Ascending aorta (tissue), 2 donors: Measurements from ENCODE around the gene PDZRN3. TPM values are rescaled to one million over a fixed set of nuclear protein-coding genes. Genes with fewer than 3 reads are reported as not detected.

Source experiments
- DNase-seq, 2 donors: peaks; one replicate each; pipeline ENCODE4 v3.0.0-alpha.2; 2019; ENCODE audit warnings: low spot score in 2 of 2
- H3K27ac ChIP-seq, 2 donors: fragments of 200-600 bp; sonication (generic); one replicate each; pipeline ENCODE4 v1.5.1; 2016 to 2017; ENCODE audit warnings: mild to moderate bottlenecking in 1 of 2
- H3K27me3 ChIP-seq: fragments of 200-600 bp; sonication (generic); one replicate; pipeline ENCODE4 v1.5.1; 2017
- H3K36me3 ChIP-seq, 2 donors: fragments of 200-600 bp; sonication (generic); one replicate each; pipeline ENCODE4 v1.5.1; 2016
- H3K4me1 ChIP-seq, 2 donors: fragments of 200-600 bp; sonication (generic); one replicate each; pipeline ENCODE4 v1.5.1; 2016 to 2017; ENCODE audit warnings: mild to moderate bottlenecking in 1 of 2
- H3K4me3 ChIP-seq, 2 donors: fragments of 200-600 bp; sonication (generic); one replicate each; pipeline ENCODE4 v1.5.1; 2016 to 2017; ENCODE audit warnings: mild to moderate bottlenecking in 1 of 2
- H3K9me3 ChIP-seq, 2 donors: fragments of 200-600 bp; sonication (generic); one replicate each; pipeline ENCODE4 v1.5.1; 2016
- intact Hi-C: fragments of 100-400 bp; cut with DNase I; formaldehyde crosslinking; loops from one replicate; pipeline ENCODE4 v1.15.1; 2023
- total RNA-seq: library from RNA; depleted of rRNA; stranded (reverse); fragments of >200 nt; gene quantifications from one replicate; pipeline ENCODE4 v1.1.0, GENCODE V29; 2016
- TF ChIP-seq, protein P1 (sequence below), 3 experiments: fragments of 200-600 bp in 2 of 3; fragments of 450-650 bp in 1 of 3; sonication (generic) in 2 of 3; IDR thresholded peaks; one replicate each; pipeline ENCODE4 v1.5.1; 2016 to 2019; ENCODE audit warnings: antibody characterized with exemption in 3 of 3, mild to moderate bottlenecking in 1 of 3, moderate library complexity in 1 of 3

Gene PDZRN3
- total RNA-seq, 1 donor from 2014 or later, result 71.9 TPM

DNA sequence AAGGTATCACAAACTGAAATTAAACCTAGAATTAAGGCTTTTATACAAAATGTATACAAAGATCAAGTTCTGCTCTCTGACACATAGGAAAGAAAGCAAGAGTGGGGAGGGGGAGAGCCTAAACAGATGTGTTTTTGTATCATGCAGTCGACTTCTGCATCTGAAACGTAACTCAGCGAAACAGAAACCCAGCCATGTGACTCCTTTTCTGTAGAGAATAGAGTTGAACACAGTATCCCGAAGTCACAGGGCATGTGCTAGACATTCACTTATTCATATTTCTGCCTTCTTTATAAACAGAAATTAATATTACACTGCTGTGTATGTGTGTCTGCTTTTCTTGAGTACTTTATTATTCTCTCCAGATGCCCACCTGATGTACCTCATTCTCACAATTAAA, 121.0 kb downstream of the PDZRN3 start:
- intact Hi-C loops, result no loop called here
- peaks cover under 1 to 41% of the 10 kb centered on the region in 2 donors for H3K4me1 ChIP-seq
- TF ChIP-seq, protein P1, sequence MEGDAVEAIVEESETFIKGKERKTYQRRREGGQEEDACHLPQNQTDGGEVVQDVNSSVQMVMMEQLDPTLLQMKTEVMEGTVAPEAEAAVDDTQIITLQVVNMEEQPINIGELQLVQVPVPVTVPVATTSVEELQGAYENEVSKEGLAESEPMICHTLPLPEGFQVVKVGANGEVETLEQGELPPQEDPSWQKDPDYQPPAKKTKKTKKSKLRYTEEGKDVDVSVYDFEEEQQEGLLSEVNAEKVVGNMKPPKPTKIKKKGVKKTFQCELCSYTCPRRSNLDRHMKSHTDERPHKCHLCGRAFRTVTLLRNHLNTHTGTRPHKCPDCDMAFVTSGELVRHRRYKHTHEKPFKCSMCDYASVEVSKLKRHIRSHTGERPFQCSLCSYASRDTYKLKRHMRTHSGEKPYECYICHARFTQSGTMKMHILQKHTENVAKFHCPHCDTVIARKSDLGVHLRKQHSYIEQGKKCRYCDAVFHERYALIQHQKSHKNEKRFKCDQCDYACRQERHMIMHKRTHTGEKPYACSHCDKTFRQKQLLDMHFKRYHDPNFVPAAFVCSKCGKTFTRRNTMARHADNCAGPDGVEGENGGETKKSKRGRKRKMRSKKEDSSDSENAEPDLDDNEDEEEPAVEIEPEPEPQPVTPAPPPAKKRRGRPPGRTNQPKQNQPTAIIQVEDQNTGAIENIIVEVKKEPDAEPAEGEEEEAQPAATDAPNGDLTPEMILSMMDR (IDR thresholded peaks at IDR 0.05), result no peak

DNA sequence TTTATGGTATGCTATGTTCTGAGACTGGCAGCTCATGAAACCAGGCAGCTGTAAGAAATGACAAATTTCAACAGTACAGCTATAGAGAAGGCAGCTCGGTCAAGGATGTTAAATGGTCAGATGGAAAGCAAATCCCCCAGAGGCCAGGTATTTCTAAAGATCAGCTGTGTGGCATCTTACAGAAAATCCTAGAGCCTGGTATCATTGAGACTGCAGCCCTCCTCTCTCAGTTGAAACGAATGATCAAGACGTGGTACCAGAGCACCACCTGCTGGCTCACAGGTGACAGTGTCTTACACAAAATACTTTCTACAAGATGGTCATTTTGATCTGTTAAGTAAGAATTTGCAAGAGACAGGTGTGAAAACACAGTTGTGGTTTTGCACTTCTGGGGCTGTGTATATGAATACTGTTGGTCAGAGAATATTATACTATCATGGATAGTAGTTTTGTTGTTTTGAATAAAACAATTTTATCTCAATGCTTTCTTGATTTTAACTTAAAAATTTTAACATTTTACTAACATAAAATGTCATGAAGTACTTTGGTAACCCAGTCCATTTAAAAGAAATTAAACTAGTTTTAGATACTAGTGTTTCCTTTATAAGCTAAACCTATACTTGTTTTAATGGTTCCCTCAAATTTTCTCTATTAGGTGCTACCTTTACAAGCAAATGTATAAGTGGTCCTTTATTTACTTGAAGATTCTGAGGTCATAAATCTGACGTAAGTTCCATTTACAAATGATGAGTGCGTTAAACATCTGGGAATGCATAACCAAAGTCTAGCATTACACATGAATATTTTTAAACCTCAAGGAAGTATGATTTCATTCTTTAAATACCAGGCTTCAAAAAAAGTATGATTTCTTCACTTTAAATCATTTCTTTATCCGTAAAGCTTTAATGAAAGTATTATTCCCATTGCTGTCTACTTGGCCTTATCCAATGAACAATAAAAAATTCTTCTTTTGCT, 121.8 kb downstream of the PDZRN3 start:
- H3K4me3 ChIP-seq, result peak overlapping the region; percentile 1 to 37
- no peaks in the 10 kb centered on the region for H3K36me3 ChIP-seq
- peak in 1 of 2 donors; percentile 79 for DNase-seq
- peak overlapping the region; percentile 61 to 71 for H3K27ac ChIP-seq
- TF ChIP-seq, protein P1 (IDR thresholded peaks at IDR 0.05), result peak; percentile 74 to 85 (median 84)
- intact Hi-C loops, result loop anchor here (1.0 kb wide), 2 partner anchors 47 to 402 kb away; no protein-coding TSS in a partner anchor
- peaks cover 0 to 35% of the 10 kb centered on the region in 2 donors for H3K4me1 ChIP-seq
- no peaks in the 10 kb centered on the region for H3K27me3 ChIP-seq
- no peaks in the 10 kb centered on the region for H3K9me3 ChIP-seq

More for the DNA sequence above, 121.0 kb downstream of the PDZRN3 start:
- DNase-seq, result no peak
- H3K27ac ChIP-seq, result peak overlapping the region; percentile 61 to 71
- H3K4me3 ChIP-seq, result peak overlapping the region; percentile 1 to 37
- H3K27me3 ChIP-seq, result no peaks in the 10 kb centered on the region
- H3K9me3 ChIP-seq, result no peaks in the 10 kb centered on the region
- no peaks in the 10 kb centered on the region for H3K36me3 ChIP-seq

DNA sequence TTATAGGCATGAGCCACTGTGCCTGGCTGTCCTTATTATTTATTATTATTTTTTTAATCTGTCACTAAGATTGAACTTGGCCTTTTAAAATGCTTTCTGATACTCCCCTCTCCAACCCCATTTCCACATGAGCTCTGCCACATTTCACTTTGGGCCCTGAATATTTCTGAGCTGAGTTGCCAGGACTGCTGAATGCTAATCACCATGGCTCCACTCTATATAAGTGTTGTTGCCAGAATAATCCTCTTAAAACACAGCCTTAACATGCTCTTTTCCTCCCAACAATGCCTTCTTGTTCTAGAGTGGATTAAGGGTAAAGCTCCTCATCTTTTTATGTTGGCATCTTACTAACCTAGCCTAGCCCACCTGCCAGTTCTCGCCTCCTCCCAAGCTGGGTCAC, 124.4 kb downstream of the PDZRN3 start:
- Histone ChIP-seq H3K4me1 (peaks cover 0 to 30% of the 10 kb centered on the region in 2 donors), H3K9me3 (no peaks in the 10 kb centered on the region), H3K4me3 (no peak overlapping the region), H3K27ac (no peak overlapping the region), H3K27me3 (no peaks in the 10 kb centered on the region), H3K36me3 (no peaks in the 10 kb centered on the region)
- intact Hi-C loops, result no loop called here
- TF ChIP-seq, protein P1 (IDR thresholded peaks at IDR 0.05), result no peak
- DNase-seq, result no peak

DNA sequence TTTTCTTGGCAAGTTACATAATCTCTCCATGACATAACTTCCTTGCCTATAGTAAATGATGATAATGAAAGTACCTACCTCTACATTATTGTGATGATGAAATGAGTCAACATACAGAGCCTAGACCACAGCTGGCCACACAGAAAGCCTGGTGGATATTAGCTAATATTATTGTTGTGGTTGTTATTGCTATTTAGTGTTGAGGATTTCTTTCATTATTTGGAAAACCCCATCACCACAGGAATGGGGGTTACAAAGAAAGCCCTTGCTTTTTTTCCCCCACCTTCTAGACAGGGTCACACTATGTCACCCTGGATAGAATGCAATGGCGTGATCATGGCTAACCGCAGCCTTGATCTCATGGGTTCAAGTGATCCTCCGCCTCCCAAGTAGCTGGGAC, 125.0 kb downstream of the PDZRN3 start:
- Histone ChIP-seq H3K9me3 (no peaks in the 10 kb centered on the region), H3K27ac (no peak overlapping the region), H3K36me3 (no peaks in the 10 kb centered on the region), H3K4me3 (no peak overlapping the region), H3K4me1 (peaks cover 0 to 26% of the 10 kb centered on the region in 2 donors), H3K27me3 (no peaks in the 10 kb centered on the region)
- no peak for DNase-seq
- TF ChIP-seq, protein P1 (IDR thresholded peaks at IDR 0.05), result no peak
- intact Hi-C loops, result loop anchor here (10.0 kb wide), 1 partner anchor 275 kb away; no protein-coding TSS in a partner anchor

DNA sequence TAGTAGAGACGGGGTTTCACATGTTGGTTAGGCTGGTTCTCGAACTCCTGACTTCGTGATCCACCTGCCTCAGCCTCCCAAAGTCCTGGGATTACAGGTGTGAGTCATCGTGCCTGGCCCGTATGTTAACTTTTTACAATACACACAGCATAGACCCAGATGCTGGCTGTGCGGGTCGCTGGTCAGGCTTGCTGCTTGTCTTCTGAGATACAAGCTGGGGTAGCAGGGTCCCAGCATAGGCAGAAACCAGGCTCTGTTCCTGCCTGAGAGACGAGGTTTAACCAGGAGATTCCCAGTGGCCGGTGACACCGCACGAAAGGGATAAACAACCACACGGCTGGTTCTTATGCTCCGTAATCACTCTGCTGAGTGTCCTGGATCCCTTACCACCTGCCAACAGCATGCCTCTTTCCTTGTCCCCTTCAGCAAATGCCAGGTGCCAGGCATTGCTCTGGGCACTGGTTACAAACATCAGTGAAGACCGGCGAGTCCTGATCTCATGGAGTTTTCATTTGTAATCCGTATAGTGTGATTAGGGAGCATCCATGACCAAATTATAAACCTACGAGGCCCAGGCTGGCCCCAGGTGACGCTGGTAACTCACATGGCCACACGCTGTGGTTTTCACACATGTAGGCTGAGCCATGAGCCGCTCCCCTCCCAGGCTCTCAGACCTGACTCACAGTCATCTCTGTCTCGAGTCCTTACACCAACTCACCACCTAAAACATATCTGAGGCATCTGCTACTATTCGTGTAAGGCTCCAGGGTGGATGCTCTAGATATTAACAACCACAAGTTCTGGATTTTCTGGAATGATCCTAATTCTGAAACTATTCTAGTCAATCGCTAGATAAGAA, 125.7 kb downstream of the PDZRN3 start:
- H3K9me3 ChIP-seq, result no peaks in the 10 kb centered on the region
- H3K27ac ChIP-seq, result no peak overlapping the region
- TF ChIP-seq, protein P1 (IDR thresholded peaks at IDR 0.05), result no peak
- no peak overlapping the region for H3K4me3 ChIP-seq
- peaks cover 0 to 28% of the 10 kb centered on the region in 2 donors for H3K4me1 ChIP-seq
- no peaks in the 10 kb centered on the region for H3K27me3 ChIP-seq
- intact Hi-C loops, result loop anchor here (10.0 kb wide), 1 partner anchor 274 kb away; no protein-coding TSS in a partner anchor
- no peak for DNase-seq
- H3K36me3 ChIP-seq, result no peaks in the 10 kb centered on the region
